Measurements from ENCODE around the gene CPNE2. TPM values are rescaled to one million over a fixed set of nuclear protein-coding genes. Genes with fewer than 3 reads are reported as not detected.

The CPNE2 gene
- total RNA-seq, 6 donors from 2014 or later: 39.4 to 58.7 (median 53.1) TPM

GRCh38 chr16:57166451-57166850, 74.1 kb downstream of the CPNE2 start:
- TF ChIP-seq CTCF (IDR thresholded peaks at IDR 0.05): no peak
- TF ChIP-seq EP300 (IDR thresholded peaks at IDR 0.05): no peak
- TF ChIP-seq POLR2AphosphoS5 (IDR thresholded peaks at IDR 0.05): no peak
- TF ChIP-seq POLR2A (IDR thresholded peaks at IDR 0.05): no peak
- H3K4me1 ChIP-seq: peaks cover 20 to 22% (median 21%) of the 10 kb centered on the region in 4 donors
- H3K27me3 ChIP-seq: no peaks in the 10 kb centered on the region
- ATAC-seq (ENCODE audit: low FRiP score in 2 of 2): peak in 1 of 2 donors; percentile 38
- DNase-seq: no peak
- H3K27ac ChIP-seq: peak overlapping the region; percentile 67 to 73 (median 70)
- H3K9me3 ChIP-seq: no peaks in the 10 kb centered on the region
- H3K4me3 ChIP-seq: no peak overlapping the region
- peaks cover 10 to 76% (median 43%) of the 10 kb centered on the region in 4 donors for H3K36me3 ChIP-seq

- Histone ChIP-seq H3K4me1 (peaks cover 20 to 22% (median 21%) of the 10 kb centered on the region in 4 donors), H3K36me3 (peaks cover 13 to 77% (median 47%) of the 10 kb centered on the region in 4 donors), H3K9me3 (no peaks in the 10 kb centered on the region), H3K27me3 (no peaks in the 10 kb centered on the region), H3K27ac (peak overlapping the region; percentile 67 to 73 (median 70)), H3K4me3 (no peak overlapping the region)
- ATAC-seq (ENCODE audit: low FRiP score in 2 of 2): peak; percentile 84 to 94
- peak in 1 of 2 donors; percentile 81 for DNase-seq
- 39 to 56% methylated on average over 7 of the region's 7 CpGs for WGBS, 2 donors
- TF ChIP-seq CTCF (IDR thresholded peaks at IDR 0.05) (no peak), EP300 (IDR thresholded peaks at IDR 0.05) (peak in 1 of 4 donors; percentile 31), POLR2AphosphoS5 (IDR thresholded peaks at IDR 0.05) (peak; percentile 23 to 29)
Observed at GRCh38 chr16:57166951-57167350, 74.6 kb downstream of the CPNE2 start.

- no peak for TF ChIP-seq EP300 (IDR thresholded peaks at IDR 0.05)
- TF ChIP-seq POLR2A (IDR thresholded peaks at IDR 0.05): no peak
- TF ChIP-seq POLR2AphosphoS5 (IDR thresholded peaks at IDR 0.05): no peak
- TF ChIP-seq CTCF (IDR thresholded peaks at IDR 0.05): no peak
- Histone ChIP-seq H3K27me3 (no peaks in the 10 kb centered on the region), H3K4me1 (peaks cover 20 to 22% (median 21%) of the 10 kb centered on the region in 4 donors), H3K36me3 (peaks cover 13 to 77% (median 51%) of the 10 kb centered on the region in 4 donors), H3K27ac (peak overlapping the region; percentile 67 to 73 (median 70)), H3K4me3 (no peak overlapping the region), H3K9me3 (no peaks in the 10 kb centered on the region)
- DNase-seq: no peak
- ATAC-seq (ENCODE audit: low FRiP score in 2 of 2): no peak
- WGBS, 2 donors: 39 to 45% methylated on average over 3 of the region's 3 CpGs
Observed at GRCh38 chr16:57167538-57167937, 75.2 kb downstream of the CPNE2 start.

GRCh38 chr16:57167953-57168352, 75.6 kb downstream of the CPNE2 start:
- TF ChIP-seq POLR2AphosphoS5 (IDR thresholded peaks at IDR 0.05) (no peak), CTCF (IDR thresholded peaks at IDR 0.05) (peak; percentile 25 to 73 (median 60))

GRCh38 chr16:57169327-57169726, 76.9 kb downstream of the CPNE2 start:
- ATAC-seq (ENCODE audit: low FRiP score in 2 of 2) (no peak), DNase-seq (no peak)
- no peak overlapping the region for H3K4me3 ChIP-seq
- H3K27ac ChIP-seq: no peak overlapping the region
- H3K4me1 ChIP-seq: peaks cover 20 to 22% (median 21%) of the 10 kb centered on the region in 4 donors
- H3K36me3 ChIP-seq: peaks cover 9 to 71% (median 47%) of the 10 kb centered on the region in 4 donors
- no peak for TF ChIP-seq POLR2A (IDR thresholded peaks at IDR 0.05)
- TF ChIP-seq POLR2AphosphoS5 (IDR thresholded peaks at IDR 0.05): no peak
- TF ChIP-seq EP300 (IDR thresholded peaks at IDR 0.05): no peak
- TF ChIP-seq CTCF (IDR thresholded peaks at IDR 0.05): no peak
- no peaks in the 10 kb centered on the region for H3K27me3 ChIP-seq
- no peaks in the 10 kb centered on the region for H3K9me3 ChIP-seq

More at GRCh38 chr16:57167953-57168352, 75.6 kb downstream of the CPNE2 start:
- peak; percentile 79 to 87 for ATAC-seq (ENCODE audit: low FRiP score in 2 of 2)
- no peaks in the 10 kb centered on the region for H3K27me3 ChIP-seq
- H3K4me3 ChIP-seq: no peak overlapping the region
- peak overlapping the region; percentile 67 to 73 (median 70) for H3K27ac ChIP-seq
- peaks cover 13 to 77% (median 51%) of the 10 kb centered on the region in 4 donors for H3K36me3 ChIP-seq
- no peaks in the 10 kb centered on the region for H3K9me3 ChIP-seq
- 7 to 11% methylated on average over 4 of the region's 4 CpGs for WGBS, 2 donors
- peaks cover 20 to 22% (median 21%) of the 10 kb centered on the region in 4 donors for H3K4me1 ChIP-seq
- no peak for DNase-seq

Data from upper lobe of left lung (tissue), 6 donors.